ENCODE measurements around the gene CDH22.

Gene CDH22

DNA sequence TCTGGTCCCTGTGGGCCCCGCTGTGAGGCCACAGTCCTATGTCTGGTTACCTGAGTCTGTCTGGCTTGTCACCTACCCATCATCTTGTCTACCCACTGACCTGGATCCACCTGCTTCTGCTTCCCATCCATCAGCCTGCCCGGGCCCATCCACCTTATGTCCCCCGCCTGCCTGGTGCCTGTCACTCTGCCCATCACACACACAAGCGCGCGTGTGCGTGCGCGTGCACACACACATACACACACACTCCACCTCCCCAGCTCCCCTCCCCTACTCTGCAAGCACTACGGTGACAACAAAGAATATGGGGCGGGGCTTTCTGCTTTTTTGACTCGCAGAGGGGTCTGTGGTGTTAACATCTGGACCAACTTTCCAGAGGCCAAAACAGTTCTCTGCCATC is 8.0 kb downstream of the CDH22 start:
- Histone ChIP-seq H3K4me1 (ENCODE audit: control insufficient read depth in 1 of 2, insufficient read depth in 2 of 2, low read length in 2 of 2) (no peaks in the 10 kb centered on the region), H3K9ac (ENCODE audit: low read depth in 1 of 2, low read length in 2 of 2) (no peak overlapping the region), H3K4me3 (ENCODE audit: low read depth in 1 of 2, low read length in 2 of 2) (no peak overlapping the region), H3K27me3 (ENCODE audit: control insufficient read depth in 1 of 2, insufficient read depth in 2 of 2, low read length in 2 of 2) (peaks cover 5 to 11% of the 10 kb centered on the region in 2 donors), H3K9me3 (ENCODE audit: control insufficient read depth in 1 of 2, low read length in 2 of 2) (no peaks in the 10 kb centered on the region), H3K27ac (ENCODE audit: low read depth, low read length) (no peak overlapping the region), H3K36me3 (ENCODE audit: control insufficient read depth in 1 of 2, insufficient read depth in 2 of 2, low read length in 2 of 2) (no peaks in the 10 kb centered on the region)

DNA sequence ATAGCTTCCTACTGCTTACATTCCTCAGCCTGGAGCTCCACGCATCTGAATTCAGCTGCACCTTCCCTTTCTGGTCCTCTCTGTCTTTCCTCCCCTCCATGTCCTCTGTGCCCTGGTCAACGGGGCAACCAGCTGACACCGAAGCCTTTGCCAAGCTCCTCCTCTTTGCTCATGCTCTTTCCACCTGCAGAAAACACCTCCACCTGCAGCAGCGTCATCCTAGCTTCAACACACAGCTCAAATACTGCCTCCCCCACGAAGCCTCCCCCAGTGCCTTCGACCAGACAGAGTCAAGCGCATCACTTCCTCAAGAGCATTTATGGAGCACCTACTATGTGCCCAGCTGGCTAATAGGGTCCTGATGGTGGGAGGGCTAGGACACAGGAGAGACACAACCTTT is 9.2 kb downstream of the CDH22 start:
- Histone ChIP-seq H3K27ac (ENCODE audit: low read depth, low read length) (no peak overlapping the region), H3K27me3 (ENCODE audit: control insufficient read depth in 1 of 2, insufficient read depth in 2 of 2, low read length in 2 of 2) (peaks cover 4 to 12% of the 10 kb centered on the region in 2 donors)

DNA sequence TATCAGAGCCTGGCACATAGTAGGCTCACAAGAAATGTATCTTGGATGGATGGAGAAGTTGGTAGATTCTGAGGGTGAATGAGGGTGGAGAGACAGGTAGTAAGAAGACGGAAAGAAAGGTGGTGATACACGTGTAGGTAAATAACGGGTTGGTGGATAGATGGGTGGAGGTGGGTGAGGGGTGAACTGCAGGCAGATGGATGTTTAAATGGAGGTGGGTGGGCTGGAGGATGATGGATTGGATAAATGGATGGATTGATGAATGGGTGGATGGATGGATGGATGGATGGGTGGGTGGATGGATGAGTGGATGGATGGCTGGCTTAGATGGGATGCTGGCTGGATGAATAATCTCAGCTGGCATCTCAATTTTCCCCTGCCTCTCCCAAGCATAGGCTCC is 9.9 kb downstream of the CDH22 start:
- no peak overlapping the region for H3K9ac ChIP-seq (ENCODE audit: low read depth in 1 of 2, low read length in 2 of 2)
- no peaks in the 10 kb centered on the region for H3K36me3 ChIP-seq (ENCODE audit: control insufficient read depth in 1 of 2, insufficient read depth in 2 of 2, low read length in 2 of 2)
- H3K9me3 ChIP-seq (ENCODE audit: control insufficient read depth in 1 of 2, low read length in 2 of 2), result no peaks in the 10 kb centered on the region
- no peak overlapping the region for H3K27ac ChIP-seq (ENCODE audit: low read depth, low read length)
- peaks cover 6 to 12% of the 10 kb centered on the region in 2 donors for H3K27me3 ChIP-seq (ENCODE audit: control insufficient read depth in 1 of 2, insufficient read depth in 2 of 2, low read length in 2 of 2)
- H3K4me1 ChIP-seq (ENCODE audit: control insufficient read depth in 1 of 2, insufficient read depth in 2 of 2, low read length in 2 of 2), result no peaks in the 10 kb centered on the region
- H3K4me3 ChIP-seq (ENCODE audit: low read depth in 1 of 2, low read length in 2 of 2), result no peak overlapping the region

More for the DNA sequence above, 9.2 kb downstream of the CDH22 start:
- Histone ChIP-seq H3K9me3 (ENCODE audit: control insufficient read depth in 1 of 2, low read length in 2 of 2) (no peaks in the 10 kb centered on the region), H3K4me3 (ENCODE audit: low read depth in 1 of 2, low read length in 2 of 2) (no peak overlapping the region), H3K9ac (ENCODE audit: low read depth in 1 of 2, low read length in 2 of 2) (no peak overlapping the region), H3K4me1 (ENCODE audit: control insufficient read depth in 1 of 2, insufficient read depth in 2 of 2, low read length in 2 of 2) (no peaks in the 10 kb centered on the region), H3K36me3 (ENCODE audit: control insufficient read depth in 1 of 2, insufficient read depth in 2 of 2, low read length in 2 of 2) (no peaks in the 10 kb centered on the region)

DNA sequence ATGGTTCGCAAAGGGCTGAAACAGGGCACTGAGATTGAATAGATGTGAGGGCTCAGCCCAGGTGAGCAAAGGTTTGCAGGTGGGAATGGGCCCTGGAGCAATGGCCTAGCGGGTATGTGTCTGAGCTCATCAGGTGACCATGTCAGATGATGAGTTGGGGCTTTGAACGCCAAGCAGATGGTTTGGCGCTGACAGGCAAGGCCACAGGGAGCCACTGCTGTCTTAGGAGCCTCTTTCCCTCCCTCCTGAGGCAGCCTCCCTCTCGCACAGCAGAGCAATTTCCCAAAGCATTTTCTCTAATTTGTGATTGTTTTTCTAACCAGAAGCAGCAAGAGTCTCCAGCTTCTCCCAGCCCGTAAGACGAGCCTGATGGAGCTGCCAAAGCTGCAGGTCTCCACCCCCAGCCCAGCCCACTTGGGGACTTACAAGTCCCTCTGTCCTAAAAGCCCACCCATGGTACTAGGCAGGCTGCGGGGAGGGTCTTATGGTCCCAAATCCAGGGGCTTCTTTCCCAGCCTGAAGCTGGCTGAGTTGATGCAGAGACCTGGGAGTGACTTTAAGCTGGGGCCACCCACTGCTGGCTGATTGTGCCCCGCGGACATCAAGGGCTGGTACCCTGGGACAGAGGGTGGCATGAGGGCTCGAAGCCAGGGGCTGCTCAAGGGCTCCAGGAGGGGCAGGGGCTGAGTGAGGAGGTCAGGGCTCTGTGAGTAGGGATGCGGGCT is 11.6 kb downstream of the CDH22 start:
- Histone ChIP-seq H3K36me3 (ENCODE audit: control insufficient read depth in 1 of 2, insufficient read depth in 2 of 2, low read length in 2 of 2) (no peaks in the 10 kb centered on the region), H3K4me3 (ENCODE audit: low read depth in 1 of 2, low read length in 2 of 2) (no peak overlapping the region), H3K27me3 (ENCODE audit: control insufficient read depth in 1 of 2, insufficient read depth in 2 of 2, low read length in 2 of 2) (peaks cover 12 to 15% of the 10 kb centered on the region in 2 donors)

DNA sequence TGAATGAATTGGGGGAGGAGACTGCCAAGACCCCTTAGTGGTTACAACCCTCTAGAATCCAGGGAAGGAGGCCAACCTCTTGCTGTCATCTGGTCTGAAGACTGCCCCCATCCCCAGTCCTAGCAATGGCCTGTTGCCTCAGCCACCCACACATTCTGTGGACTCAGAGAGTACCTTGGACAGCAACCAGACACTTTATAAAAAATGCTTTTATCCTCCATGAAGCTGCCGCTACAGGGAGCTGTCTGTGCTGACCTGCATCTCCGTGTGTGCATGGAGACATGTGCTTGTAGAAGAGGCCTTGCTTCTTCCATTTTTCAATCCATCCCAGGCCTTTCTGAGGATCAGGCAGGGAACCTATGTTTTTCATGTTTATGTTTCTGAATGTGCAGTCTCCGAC is 15.2 kb downstream of the CDH22 start:
- H3K4me3 ChIP-seq (ENCODE audit: low read depth in 1 of 2, low read length in 2 of 2), result no peak overlapping the region
- no peaks in the 10 kb centered on the region for H3K4me1 ChIP-seq (ENCODE audit: control insufficient read depth in 1 of 2, insufficient read depth in 2 of 2, low read length in 2 of 2)
- no peak overlapping the region for H3K9ac ChIP-seq (ENCODE audit: low read depth in 1 of 2, low read length in 2 of 2)
- peaks cover 12% of the 10 kb centered on the region in 2 donors for H3K27me3 ChIP-seq (ENCODE audit: control insufficient read depth in 1 of 2, insufficient read depth in 2 of 2, low read length in 2 of 2)
- H3K36me3 ChIP-seq (ENCODE audit: control insufficient read depth in 1 of 2, insufficient read depth in 2 of 2, low read length in 2 of 2), result no peaks in the 10 kb centered on the region
- no peak overlapping the region for H3K27ac ChIP-seq (ENCODE audit: low read depth, low read length)
- no peaks in the 10 kb centered on the region for H3K9me3 ChIP-seq (ENCODE audit: control insufficient read depth in 1 of 2, low read length in 2 of 2)

More for the DNA sequence above, 11.6 kb downstream of the CDH22 start:
- no peaks in the 10 kb centered on the region for H3K4me1 ChIP-seq (ENCODE audit: control insufficient read depth in 1 of 2, insufficient read depth in 2 of 2, low read length in 2 of 2)
- H3K27ac ChIP-seq (ENCODE audit: low read depth, low read length), result no peak overlapping the region
- H3K9ac ChIP-seq (ENCODE audit: low read depth in 1 of 2, low read length in 2 of 2), result no peak overlapping the region
- H3K9me3 ChIP-seq (ENCODE audit: control insufficient read depth in 1 of 2, low read length in 2 of 2), result no peaks in the 10 kb centered on the region

DNA sequence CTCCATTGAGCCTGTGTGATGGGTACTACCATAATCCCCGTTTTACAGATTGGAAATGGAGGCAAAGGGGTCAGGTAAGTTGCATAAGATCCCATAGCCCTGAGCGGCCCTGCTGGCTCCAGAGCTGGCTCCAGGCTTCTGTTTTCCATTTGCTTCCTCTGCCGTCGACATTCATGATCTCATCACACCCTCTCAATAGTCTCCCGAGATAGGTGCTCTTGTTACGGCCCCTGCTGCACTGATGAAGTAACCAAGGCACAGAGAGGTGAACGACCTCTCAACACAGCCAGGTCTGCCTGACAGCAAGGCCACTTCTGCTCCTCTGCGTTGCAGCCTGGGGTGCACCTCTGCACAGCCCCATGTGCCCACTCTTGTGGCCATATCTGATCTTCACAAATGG is 16.9 kb downstream of the CDH22 start:
- Histone ChIP-seq H3K36me3 (ENCODE audit: control insufficient read depth in 1 of 2, insufficient read depth in 2 of 2, low read length in 2 of 2) (no peaks in the 10 kb centered on the region), H3K9ac (ENCODE audit: low read depth in 1 of 2, low read length in 2 of 2) (no peak overlapping the region), H3K4me3 (ENCODE audit: low read depth in 1 of 2, low read length in 2 of 2) (no peak overlapping the region), H3K4me1 (ENCODE audit: control insufficient read depth in 1 of 2, insufficient read depth in 2 of 2, low read length in 2 of 2) (no peaks in the 10 kb centered on the region), H3K27me3 (ENCODE audit: control insufficient read depth in 1 of 2, insufficient read depth in 2 of 2, low read length in 2 of 2) (peaks cover 12 to 17% of the 10 kb centered on the region in 2 donors), H3K9me3 (ENCODE audit: control insufficient read depth in 1 of 2, low read length in 2 of 2) (no peaks in the 10 kb centered on the region), H3K27ac (ENCODE audit: low read depth, low read length) (no peak overlapping the region)

DNA sequence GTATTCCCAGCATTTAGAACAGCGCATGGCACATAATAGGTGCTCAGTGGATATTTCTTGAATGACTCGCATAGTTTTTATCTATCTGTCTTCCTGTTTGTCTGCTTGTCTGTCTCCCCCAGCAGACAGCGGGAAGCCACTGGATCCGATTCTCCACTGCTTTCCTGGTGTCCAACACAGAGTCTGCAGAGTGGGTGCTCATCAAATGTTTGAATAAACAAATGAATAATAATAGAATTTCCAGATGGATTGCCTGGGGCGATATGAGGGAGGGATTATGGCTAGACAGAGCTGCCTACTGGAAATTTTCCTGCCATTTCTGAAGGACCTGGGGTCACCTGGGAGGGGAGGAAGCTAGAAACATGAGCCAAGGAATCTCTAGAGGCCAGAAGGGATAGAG is 18.9 kb downstream of the CDH22 start:
- Histone ChIP-seq H3K36me3 (ENCODE audit: control insufficient read depth in 1 of 2, insufficient read depth in 2 of 2, low read length in 2 of 2) (no peaks in the 10 kb centered on the region), H3K4me3 (ENCODE audit: low read depth in 1 of 2, low read length in 2 of 2) (no peak overlapping the region), H3K27me3 (ENCODE audit: control insufficient read depth in 1 of 2, insufficient read depth in 2 of 2, low read length in 2 of 2) (peaks cover 8 to 17% of the 10 kb centered on the region in 2 donors), H3K27ac (ENCODE audit: low read depth, low read length) (no peak overlapping the region), H3K9me3 (ENCODE audit: control insufficient read depth in 1 of 2, low read length in 2 of 2) (no peaks in the 10 kb centered on the region), H3K9ac (ENCODE audit: low read depth in 1 of 2, low read length in 2 of 2) (no peak overlapping the region), H3K4me1 (ENCODE audit: control insufficient read depth in 1 of 2, insufficient read depth in 2 of 2, low read length in 2 of 2) (no peaks in the 10 kb centered on the region)

DNA sequence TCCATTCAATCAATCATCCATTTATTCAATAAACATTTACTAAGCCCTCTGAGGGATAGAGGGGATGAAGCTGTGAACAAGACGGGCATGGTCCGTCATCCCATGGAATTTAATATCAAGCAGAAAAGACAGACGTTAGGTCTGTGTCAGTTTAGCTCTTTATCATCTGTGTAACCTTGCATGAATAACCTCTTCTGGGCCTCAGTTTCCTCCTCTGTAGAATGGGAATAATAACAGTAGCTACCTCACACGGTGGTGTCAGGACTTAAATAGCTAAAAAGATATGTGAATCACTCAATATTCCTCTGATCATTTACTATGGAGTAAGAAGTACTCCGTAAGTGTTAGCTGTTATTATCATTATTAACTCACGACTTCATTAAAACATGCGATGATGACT is 21.3 kb downstream of the CDH22 start:
- Histone ChIP-seq H3K27me3 (ENCODE audit: control insufficient read depth in 1 of 2, insufficient read depth in 2 of 2, low read length in 2 of 2) (peaks cover 5 to 9% of the 10 kb centered on the region in 2 donors), H3K27ac (ENCODE audit: low read depth, low read length) (no peak overlapping the region), H3K9me3 (ENCODE audit: control insufficient read depth in 1 of 2, low read length in 2 of 2) (no peaks in the 10 kb centered on the region), H3K4me1 (ENCODE audit: control insufficient read depth in 1 of 2, insufficient read depth in 2 of 2, low read length in 2 of 2) (no peaks in the 10 kb centered on the region), H3K4me3 (ENCODE audit: low read depth in 1 of 2, low read length in 2 of 2) (no peak overlapping the region), H3K9ac (ENCODE audit: low read depth in 1 of 2, low read length in 2 of 2) (no peak overlapping the region), H3K36me3 (ENCODE audit: control insufficient read depth in 1 of 2, insufficient read depth in 2 of 2, low read length in 2 of 2) (no peaks in the 10 kb centered on the region)

DNA sequence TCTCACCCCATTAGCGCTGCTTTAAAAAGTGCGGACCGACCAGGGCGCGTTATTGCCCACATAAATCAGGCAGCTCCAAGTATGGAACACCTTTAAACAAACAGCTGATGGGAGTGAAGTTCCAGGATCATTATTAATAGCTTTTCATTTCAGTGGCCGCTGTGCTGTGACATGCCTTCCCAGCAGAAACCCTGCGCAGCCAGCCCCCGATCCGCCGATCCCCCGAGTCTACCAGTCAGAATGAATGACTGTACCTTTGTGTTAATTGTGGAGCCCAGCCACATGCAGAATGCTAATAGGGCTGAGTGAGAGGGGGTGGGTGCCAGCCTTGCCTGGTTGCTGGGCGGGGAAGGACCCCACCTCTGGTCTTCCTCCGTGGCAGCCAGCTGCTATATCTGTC is 21.9 kb downstream of the CDH22 start:
- Histone ChIP-seq H3K4me1 (ENCODE audit: control insufficient read depth in 1 of 2, insufficient read depth in 2 of 2, low read length in 2 of 2) (no peaks in the 10 kb centered on the region), H3K36me3 (ENCODE audit: control insufficient read depth in 1 of 2, insufficient read depth in 2 of 2, low read length in 2 of 2) (no peaks in the 10 kb centered on the region), H3K4me3 (ENCODE audit: low read depth in 1 of 2, low read length in 2 of 2) (no peak overlapping the region), H3K27ac (ENCODE audit: low read depth, low read length) (no peak overlapping the region), H3K9me3 (ENCODE audit: control insufficient read depth in 1 of 2, low read length in 2 of 2) (no peaks in the 10 kb centered on the region), H3K27me3 (ENCODE audit: control insufficient read depth in 1 of 2, insufficient read depth in 2 of 2, low read length in 2 of 2) (peaks cover 5 to 9% of the 10 kb centered on the region in 2 donors), H3K9ac (ENCODE audit: low read depth in 1 of 2, low read length in 2 of 2) (no peak overlapping the region)

DNA sequence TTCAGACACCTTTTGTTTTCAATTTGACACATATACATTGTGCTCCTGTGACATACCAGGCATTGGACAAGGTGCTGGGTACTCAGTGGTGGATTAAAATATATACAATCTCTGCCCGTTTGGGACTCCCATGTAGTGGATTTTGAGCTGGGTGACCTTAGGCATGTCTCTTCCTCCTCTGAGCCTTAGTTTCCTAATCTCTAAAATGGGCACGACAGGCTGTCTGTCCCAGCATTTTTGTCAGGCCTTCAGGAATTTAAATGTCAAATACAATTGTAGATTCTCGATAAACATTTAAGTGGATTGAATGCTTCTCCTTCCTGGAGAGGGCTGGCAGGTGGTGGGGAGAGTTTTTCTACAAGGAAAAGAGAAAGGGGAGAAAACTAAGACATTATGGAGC is 22.6 kb downstream of the CDH22 start:
- Histone ChIP-seq H3K4me1 (ENCODE audit: control insufficient read depth in 1 of 2, insufficient read depth in 2 of 2, low read length in 2 of 2) (no peaks in the 10 kb centered on the region), H3K4me3 (ENCODE audit: low read depth in 1 of 2, low read length in 2 of 2) (no peak overlapping the region), H3K27ac (ENCODE audit: low read depth, low read length) (no peak overlapping the region), H3K9ac (ENCODE audit: low read depth in 1 of 2, low read length in 2 of 2) (no peak overlapping the region), H3K27me3 (ENCODE audit: control insufficient read depth in 1 of 2, insufficient read depth in 2 of 2, low read length in 2 of 2) (peaks cover 5 to 9% of the 10 kb centered on the region in 2 donors), H3K36me3 (ENCODE audit: control insufficient read depth in 1 of 2, insufficient read depth in 2 of 2, low read length in 2 of 2) (no peaks in the 10 kb centered on the region), H3K9me3 (ENCODE audit: control insufficient read depth in 1 of 2, low read length in 2 of 2) (no peaks in the 10 kb centered on the region)
